GM19324 (cell line): Measurements from ENCODE around the gene HSCB.
"Not testable (repeated sequence)": the region's sequence is repeated elsewhere in the genome, so short reads cannot be mapped to it uniquely, and the experiment has no call there.

ENCODE experiments used
- ATAC-seq: cut with Tn5 transposase; IDR thresholded peaks from one replicate; pipeline ENCODE4 v1.9.1; 2021; ENCODE audit warnings: mild to moderate bottlenecking, moderate library complexity; ENCODE audit not compliant: unreplicated experiment, low FRiP score

Gene HSCB

DNA sequence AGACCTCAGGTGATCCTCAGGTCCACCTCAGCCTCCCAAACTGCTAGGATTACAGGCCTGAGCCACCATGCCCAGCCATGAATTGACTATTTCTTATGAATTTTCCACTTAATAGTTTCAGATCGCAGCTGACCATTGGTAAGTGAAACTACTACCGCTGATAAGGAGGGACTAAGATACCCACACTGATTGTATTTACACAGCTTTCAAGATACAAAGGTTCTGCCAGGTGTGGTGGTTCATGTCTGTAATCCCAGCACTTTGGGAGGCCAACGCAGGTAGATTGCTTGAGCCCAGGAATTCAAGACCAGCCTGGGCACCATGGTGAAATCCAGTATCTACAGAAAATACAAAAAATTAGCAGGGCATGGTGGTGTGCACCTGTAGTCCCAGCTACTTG lies 4.1 kb upstream of the HSCB start:
- no peak for ATAC-seq

DNA sequence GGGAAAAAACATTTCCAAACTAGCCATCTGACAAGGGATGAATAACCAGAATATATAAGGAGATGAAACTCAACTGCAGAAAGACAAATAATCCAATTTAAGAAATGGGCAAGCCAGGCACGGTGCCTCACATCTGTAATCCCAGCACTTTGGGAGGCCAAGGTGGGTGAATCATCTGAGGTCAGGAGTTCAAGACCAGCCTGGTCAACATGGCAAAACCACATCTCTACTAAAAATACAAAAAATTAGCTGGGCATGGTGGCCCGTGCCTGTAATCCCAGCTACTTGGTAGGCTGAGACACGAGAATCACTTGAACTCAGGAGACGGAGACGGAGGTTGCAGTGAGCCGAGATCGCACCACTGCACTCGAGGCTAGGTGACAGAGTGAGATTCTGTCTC lies 3.0 kb upstream of the HSCB start:
- ATAC-seq = not testable (repeated sequence)

DNA sequence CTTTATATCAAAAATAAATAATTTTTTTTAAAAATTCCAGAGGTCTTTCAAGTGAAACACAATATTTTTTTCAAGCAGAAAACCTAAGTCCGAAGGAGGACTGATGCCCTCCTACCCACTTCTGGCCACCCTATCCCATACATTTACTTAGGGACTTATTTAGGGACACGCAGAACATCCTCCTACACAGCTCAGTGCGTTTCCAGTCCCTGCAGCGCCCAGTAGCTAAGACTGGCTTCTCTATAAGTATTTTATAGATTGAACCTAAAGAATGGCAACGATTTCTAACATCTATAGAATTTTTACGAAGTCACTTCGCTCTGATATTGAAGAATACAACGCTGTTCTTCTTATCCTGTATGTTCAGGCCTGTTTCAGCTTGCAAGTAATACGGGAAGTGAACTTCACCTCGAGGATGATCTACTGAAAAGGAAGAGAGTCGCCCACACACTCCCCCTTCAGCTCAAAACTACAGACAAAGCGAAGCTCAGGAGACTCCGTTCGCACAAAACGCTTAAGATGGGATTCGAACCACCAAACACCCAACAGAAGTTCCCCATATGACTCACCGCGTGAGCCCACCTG lies 547 bp upstream of the HSCB start:
- no peak for ATAC-seq

DNA sequence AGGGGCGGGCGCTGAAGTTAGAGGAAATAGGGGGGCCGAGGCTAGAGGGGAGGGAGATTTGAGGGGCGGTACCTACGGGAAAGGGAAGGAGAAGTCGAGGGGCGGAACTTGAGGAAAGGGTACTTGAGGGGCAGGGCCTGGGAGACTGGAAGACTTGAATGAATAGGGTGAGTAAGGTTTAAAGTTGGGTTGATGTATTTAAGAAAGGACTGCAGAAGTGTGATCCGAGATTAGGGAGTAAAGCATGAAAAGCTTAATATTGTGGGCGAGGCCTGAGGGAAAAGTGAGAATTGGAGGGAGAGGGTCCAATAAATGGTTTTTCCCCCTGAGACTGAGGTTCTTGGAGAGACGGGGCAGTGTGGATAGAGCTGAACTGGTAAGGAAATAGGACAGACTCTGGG lies 723 bp downstream of the HSCB start:
- ATAC-seq = no peak

DNA sequence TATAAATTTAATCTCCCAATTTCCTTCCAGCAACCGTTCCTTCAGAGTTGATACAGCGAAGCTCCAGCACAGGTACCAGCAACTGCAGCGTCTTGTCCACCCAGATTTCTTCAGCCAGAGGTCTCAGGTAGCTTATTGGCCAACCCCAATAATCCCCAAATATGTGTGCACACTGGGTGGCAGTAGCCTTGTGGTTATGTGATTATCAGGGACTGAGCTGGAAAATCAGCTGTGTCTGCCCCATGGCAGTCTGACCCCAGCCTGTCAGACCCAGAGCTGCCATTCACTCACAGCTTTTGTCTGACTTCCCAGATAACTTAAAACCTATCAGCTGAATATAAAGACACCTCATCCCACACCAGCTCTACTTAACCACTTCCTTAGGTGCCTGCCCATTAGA lies 2.0 kb downstream of the HSCB start:
- no peak for ATAC-seq

DNA sequence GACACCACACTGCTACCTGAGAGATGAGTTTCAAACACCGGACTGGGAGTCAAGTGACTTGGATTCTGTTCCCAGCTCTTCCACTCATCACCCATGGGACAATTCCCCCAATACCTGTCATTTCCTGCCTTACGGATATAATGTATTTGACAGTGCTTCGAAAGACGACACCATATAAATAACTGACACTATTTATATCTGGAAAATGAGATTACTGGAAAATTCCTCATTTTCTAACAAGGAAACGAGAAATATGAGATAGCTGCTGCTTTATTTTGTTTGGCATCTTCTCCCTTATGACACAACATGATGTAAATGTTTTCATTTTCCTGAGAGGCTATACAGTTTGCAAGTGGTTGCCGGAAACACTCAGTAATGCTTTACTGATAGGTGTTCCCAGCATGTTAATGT lies 8.6 kb downstream of the HSCB start:
- ATAC-seq = no peak

DNA sequence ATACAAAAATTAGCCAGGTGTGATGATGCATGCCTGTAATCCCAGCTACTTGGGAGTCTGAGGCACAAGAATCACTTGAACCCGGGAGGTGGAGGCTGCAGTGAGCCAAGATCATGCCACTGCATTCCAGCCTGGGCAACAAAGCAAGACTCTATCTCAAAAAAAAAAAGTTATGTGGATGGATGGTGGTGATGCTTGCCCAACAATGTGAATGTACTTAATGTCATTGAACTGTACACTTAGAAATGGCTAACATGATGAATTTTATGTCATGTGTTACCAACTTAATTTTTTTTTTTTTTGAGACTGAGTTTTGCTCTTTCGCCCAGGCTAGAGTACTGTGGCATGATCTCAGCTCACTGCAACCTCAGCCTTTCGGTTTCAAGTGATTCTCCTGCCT lies 12.7 kb downstream of the HSCB start:
- ATAC-seq = not testable (repeated sequence)

DNA sequence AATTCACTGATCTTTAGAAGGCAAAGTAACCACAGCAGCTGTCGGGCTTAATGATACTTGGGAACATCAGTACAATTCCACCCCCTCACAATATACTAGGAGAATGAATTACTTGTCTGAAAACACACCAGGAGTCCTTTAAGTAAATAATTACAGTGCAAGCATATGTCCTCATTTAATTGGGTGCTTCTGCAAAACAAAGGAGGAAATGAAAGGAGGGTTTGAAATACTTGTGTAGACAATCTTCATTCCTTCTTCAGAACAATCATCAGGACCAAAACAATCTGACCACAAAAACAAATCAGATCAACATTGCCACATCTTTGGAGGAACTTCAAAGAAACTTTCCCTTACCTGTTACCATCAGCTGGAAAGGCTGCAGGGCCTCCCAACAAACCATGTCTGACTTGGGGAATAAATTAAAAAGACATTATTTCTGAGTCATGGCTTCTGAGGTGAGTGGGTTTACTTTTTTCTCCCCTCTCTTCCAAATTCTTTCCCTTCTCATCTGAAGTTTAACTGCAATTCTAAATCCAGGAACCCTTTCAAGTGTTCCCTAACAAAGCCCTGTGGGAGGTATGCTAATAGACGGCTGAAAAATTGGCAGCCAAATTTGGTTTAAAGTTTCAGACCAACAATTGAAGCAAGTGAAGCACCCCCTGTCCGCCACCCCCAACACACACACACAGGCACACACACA lies 18.2 kb downstream of the HSCB start:
- no peak for ATAC-seq

DNA sequence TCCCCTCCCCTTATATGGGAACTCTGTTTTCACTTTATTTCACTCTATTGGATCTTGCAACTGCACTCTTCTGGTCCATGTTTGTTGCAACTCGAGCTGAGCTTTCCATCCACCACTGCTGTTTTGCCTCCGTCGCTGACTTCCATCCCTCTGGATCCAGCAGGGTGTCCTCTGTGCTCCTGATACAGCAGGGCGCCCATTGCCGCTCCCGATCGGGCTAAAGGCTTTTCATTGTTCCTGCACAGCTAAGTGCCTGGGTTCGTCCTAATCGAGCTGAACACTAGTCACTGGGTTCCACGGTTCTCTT lies 19.6 kb downstream of the HSCB start:
- ATAC-seq = no peak

DNA sequence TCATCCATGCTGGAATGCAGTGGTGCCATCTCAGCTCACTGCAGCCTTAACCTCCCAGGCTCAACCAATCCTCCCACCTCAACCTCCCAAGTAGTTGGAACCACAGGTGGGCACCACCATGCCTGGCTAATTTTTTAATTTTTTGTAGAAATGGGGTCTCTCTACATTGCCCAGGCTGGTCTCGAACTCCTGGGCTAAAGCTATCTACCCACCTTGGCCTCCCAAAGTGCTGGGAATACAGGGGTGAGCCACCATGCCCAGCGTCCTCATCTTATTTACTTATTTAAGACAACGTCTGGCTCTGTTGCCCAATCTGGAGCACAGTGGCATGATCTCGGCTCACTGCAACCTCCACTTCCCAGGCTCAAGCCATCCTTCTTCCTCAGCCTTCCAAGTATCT lies 20.2 kb downstream of the HSCB start:
- ATAC-seq = not testable (repeated sequence)

DNA sequence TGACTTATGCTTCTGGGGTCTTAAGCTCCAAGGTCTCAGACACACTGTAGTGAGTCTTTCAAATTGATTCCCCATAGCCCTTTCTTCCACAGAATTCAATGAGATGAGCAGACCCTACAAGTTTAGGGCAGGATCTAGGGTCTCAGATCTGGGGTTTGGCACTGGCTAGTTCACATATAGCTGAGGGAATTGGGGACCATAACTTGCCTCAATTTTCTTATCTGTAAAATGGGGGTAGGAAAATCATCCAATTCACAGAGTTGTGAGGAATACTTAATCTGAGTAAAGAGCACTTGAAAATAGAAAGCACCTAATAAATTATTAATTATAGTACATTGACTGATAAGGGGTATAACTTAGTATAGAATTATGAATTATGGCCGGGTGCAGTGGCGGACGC lies 24.8 kb downstream of the HSCB start:
- ATAC-seq = no peak

DNA sequence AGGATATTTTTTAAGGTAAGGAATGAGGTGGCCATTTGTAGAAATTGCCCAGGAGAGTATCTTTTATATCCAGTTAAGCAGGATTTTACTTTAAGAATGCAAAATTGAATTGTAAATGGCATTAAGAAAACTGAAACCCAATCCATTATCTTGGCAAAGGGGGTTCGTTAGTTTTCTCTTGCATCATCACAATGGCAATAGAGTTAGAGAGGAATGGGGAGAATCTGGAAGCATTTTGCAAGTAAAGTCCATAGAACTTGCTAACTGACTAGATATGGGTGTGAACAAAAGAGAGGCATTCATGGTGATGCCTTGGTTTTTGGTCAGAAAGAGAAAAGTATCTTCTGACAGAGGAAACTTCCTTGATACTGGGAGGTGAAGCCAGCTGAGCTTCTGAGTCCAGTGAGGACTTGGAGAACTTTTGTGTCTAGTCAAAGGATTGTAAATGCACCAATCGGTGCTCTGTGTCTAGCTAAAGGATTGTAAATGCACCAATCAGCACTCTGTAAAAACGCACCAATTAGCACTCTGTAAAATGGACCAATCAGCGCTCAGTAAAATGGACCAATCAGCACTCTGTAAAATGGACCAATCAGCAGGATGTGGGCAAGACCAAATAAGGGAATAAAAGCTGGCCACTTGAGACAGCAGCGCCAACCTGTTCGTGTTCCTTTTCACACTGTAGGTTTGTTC lies 27.0 kb downstream of the HSCB start:
- no peak for ATAC-seq

DNA sequence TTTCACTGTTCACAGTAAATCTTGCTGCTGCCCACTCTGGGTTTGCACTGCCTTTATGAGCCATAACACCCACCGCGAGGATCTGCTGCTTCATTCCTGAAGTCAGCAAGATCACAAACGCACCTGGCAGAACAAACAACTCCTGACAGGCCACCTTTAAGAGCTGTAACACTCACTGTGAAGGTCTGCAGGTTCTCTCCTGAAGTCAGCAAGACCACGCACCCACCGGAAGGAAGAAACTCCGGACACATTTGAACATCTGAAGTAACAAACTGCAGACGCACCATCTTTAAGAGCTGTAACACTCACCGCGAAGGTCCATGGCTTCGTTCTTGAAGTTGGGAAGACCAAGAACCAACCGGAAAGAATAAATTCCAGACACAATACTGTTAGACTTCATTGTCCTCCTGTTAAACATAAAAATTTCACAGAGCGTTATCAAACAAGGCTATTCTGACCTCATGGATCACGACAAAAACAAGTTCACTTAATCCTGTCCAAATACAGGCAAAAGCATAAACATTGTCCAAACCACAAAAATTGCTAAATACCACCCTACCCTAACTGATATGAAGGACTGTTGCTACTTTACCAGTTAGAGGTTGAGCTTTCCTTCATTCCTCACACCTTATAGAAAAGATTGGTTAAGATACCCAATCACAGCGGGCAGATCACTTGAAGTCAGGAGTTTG lies 27.7 kb downstream of the HSCB start:
- ATAC-seq = no peak

DNA sequence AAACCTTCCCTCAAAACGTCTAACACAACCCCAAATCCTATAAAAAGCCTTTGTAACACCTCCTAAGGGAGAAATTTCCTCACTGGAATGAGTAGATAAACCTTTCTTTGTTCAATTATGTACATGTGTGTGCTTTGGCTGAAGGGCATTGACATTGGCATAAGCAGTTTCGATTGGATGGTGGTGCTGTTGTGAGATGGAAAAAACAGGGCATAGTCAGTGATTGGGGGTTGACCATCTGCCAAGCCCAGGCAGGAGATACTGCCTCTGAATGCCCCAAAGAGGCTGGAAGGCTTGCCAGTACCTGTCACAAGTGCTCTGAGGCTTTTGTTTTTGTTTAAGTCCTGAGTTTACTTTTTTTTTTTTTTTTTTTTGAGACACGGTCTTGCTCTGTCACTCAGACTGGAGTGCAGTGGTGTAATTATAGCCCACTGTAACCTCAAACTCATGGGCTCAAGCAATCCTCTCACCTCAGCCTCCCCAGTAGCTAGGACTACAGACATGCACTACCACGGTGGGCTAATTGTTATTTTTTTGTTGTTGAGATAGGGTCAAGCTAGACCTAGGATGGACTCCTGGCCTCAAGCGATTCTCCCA lies 29.5 kb downstream of the HSCB start:
- no peak for ATAC-seq

DNA sequence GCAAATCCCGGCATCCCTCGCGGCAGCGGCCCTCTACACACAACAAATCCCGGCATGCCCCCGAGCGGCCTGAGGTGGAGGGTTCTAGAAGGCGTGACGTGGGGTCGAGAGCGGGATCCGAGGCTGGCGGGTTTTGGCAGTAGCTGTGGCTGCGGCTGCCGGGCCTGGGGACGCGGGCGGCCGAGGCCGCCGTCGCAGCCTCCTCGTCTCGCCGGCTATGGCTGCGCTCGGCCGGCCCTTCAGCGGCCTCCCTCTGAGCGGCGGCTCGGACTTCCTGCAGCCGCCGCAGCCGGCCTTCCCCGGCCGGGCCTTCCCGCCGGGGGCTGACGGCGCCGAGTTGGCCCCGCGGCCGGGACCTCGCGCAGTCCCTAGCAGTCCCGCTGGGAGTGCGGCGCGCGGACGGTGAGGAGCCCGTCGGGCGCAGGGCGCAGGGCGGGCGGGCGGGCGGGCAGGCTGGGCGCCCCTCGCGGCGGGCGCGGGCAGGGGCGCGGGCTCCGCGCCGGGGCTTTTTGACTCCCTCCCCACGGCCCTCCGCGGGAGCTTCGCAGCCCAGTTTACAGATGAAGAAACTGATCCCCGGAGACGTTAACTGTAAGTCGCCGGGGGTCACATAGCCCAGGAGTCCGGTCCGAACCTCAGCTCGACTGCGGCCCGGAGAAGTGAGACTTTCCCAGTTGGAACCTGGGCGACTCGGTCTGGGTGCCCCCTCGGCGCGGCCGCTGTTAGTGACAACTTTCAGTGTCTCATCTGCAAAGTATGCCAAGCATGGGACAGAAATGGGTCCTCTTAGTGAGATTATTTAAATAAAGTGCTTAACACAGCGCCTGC lies 31.0 kb downstream of the HSCB start, which contains the start of gene CCDC117:
Gene CCDC117 (plus strand): TSS at position 63 of the 828 bp plus-strand sequence. CDS start 155 bp downstream, at position 218.
- peak; percentile 88 for ATAC-seq

DNA sequence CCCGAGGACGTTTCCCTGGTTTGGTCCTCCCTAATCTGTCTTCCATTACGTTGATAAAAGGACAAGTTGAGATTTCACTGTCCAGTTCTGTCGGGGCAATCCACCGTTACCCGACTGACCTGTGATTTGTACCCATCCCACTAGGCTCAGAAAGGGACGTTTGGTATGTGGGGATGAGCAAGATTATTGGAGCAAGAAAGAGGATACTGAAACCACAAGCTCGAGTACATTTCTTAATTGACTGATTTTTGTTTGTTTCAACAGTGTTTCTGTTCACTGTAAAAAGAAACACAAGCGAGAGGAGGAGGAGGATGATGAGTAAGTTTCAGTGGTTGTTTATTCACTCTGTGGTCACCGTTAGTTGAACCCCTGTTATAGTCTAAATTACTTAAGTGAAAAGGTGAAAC lies 31.6 kb downstream of the HSCB start:
- peak; percentile 28 for ATAC-seq

DNA sequence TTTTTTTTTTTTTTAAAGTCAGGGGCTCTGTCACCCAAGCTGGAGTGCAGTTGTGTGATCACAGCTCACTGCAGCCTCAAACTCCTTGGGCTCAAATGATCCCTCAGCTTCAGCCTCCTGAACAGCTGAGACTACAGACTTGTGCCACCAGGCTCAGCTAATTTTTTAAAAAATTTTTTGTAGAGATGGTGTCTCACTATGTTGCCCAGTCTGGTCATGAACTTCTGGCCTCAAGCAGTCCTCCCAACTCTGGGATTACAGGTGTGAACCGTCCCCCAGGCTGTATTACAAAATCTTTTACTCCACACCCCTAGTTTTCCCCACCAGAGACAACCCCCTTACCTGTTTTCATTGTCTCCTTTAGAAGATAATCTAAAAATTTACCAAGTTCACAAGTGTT lies 32.5 kb downstream of the HSCB start:
- ATAC-seq = no peak

DNA sequence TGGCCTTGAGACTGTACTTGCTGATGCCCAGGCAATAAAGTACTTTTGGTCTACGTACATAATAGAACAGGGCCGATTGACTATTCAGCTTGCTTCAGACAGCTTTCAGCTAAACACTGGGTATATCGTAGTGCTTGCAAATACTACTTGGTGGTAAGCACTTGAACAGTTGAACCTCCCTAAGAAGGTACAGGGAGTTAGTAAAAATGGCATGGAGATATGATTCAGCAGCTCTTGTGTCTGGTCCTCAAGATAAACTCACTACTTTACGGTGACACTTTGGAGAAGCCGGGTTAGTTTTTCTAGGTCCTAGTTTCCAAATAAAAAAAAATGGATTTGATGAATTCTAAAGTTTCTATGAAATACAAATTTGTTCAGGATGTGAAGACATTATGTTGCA lies 38.0 kb downstream of the HSCB start:
- no peak for ATAC-seq

DNA sequence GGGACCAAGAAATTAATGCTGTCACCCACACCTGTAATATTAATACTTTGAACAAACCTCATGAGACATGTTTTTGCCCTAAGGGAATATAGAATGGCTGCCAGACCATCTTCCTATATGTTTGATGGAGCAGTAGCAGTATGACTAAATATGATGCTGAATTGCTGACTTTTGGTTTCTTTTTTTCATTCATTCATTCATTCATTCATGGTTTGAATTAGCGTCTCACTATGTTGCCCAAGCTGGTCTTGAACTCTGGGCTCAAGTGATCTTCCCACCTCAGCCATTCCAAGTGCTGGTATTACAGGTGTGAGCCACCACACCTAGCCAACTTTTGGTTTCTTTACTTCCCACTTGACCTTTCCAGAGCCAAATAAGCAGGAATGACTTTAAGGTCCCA lies 38.5 kb downstream of the HSCB start:
- no peak for ATAC-seq
